Stomach smooth muscle (tissue), 2 donors: ENCODE data around the gene TPP1.
A peak's percentile ranks its signal among the peaks of the same experiment; 100 is the strongest.

ENCODE experiments used
- H3K27ac ChIP-seq: one replicate; pipeline ENCODE4 v1.7.0; 2013; ENCODE audit warnings: mild to moderate bottlenecking, low read length, inconsistent platforms
- H3K27me3 ChIP-seq, 2 donors: one replicate each; pipeline ENCODE4 v1.7.0; 2013; ENCODE audit warnings: low read length in 2 of 2; ENCODE audit not compliant: insufficient read depth in 2 of 2, control insufficient read depth in 1 of 2
- H3K36me3 ChIP-seq, 2 donors: one replicate each; pipeline ENCODE4 v1.7.0; 2013; ENCODE audit warnings: low read length in 2 of 2; ENCODE audit not compliant: control insufficient read depth in 2 of 2, insufficient read depth in 2 of 2
- H3K4me1 ChIP-seq: one replicate; pipeline ENCODE4 v1.7.0; 2013; ENCODE audit warnings: low read length; ENCODE audit not compliant: control insufficient read depth, insufficient read depth
- H3K4me3 ChIP-seq, 2 donors: one replicate each; pipeline ENCODE4 v1.7.0; 2013; ENCODE audit warnings: low read length in 2 of 2
- H3K9ac ChIP-seq, 2 donors: one replicate each; pipeline ENCODE4 v1.7.0; 2013; ENCODE audit warnings: low read length in 2 of 2, mild to moderate bottlenecking in 1 of 2
- H3K9me3 ChIP-seq, 2 donors: one replicate each; pipeline ENCODE4 v1.7.0; 2013; ENCODE audit warnings: low read length in 2 of 2; ENCODE audit not compliant: control insufficient read depth in 2 of 2
- donor health status: healthy.
- donor health status: Pancreatic carcinoma.

TPP1 gene

DNA sequence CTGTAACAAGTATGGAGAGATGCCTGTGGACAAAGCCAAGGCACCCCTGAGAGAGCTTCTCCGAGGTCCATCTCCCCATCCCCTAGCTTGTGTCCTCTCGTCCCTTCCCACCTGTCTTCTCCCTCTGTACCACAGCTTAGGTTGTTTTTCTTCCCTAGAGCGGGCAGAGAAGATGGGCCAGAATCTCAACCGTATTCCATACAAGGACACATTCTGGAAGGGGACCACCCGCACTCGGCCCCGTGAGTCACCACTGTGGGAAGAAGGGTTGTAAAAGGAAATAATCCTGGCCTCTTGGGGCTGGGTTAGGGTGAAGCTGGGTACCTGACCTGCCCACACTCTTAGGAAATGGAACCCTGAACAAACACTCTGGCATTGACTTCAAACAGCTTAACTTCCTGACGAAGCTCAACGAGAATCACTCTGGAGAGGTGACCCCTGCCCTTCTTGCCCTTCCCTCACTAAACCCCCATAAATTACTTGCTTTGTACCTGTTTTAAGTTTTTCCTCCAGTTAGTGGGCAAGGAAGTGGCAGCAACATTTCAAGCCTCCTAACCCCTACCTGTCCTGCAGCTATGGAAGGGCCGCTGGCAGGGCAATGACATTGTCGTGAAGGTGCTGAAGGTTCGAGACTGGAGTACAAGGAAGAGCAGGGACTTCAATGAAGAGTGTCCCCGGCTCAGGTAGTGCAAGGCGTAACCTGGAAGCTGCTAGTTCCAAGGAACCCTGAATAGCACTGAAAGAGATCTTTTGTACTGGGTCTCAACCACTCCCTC, 10.3 kb downstream of the TPP1 start:
- Histone ChIP-seq H3K27me3 (no peaks in the 10 kb centered on the region), H3K4me3 (peak overlapping the region; percentile 12 to 16), H3K4me1 (peaks cover 75% of the 10 kb centered on the region), H3K36me3 (peaks cover 40 to 41% of the 10 kb centered on the region in 2 donors), H3K27ac (peak overlapping the region; percentile 100), H3K9me3 (no peaks in the 10 kb centered on the region), H3K9ac (peak overlapping the region; percentile 1 to 98)

- Histone ChIP-seq H3K9me3 (no peaks in the 10 kb centered on the region), H3K4me1 (peaks cover 68% of the 10 kb centered on the region)
These were observed 11.2 kb downstream of the TPP1 start for GRCh38 chr11:6608011-6608410.

GRCh38 chr11:6607190-6607795, 11.9 kb downstream of the TPP1 start:
- peaks cover 40 to 41% of the 10 kb centered on the region in 2 donors for H3K36me3 ChIP-seq
- H3K27me3 ChIP-seq: no peaks in the 10 kb centered on the region
- H3K4me3 ChIP-seq: peak overlapping the region; percentile 16 to 56
- peak overlapping the region; percentile 1 to 98 for H3K9ac ChIP-seq
- peak overlapping the region; percentile 100 for H3K27ac ChIP-seq
- peaks cover 66% of the 10 kb centered on the region for H3K4me1 ChIP-seq
- H3K9me3 ChIP-seq: no peaks in the 10 kb centered on the region

More at GRCh38 chr11:6608011-6608410, 11.2 kb downstream of the TPP1 start:
- peak overlapping the region; percentile 100 for H3K27ac ChIP-seq
- H3K4me3 ChIP-seq: peak overlapping the region; percentile 16 to 17
- peak overlapping the region; percentile 1 to 98 for H3K9ac ChIP-seq
- peaks cover 40 to 41% of the 10 kb centered on the region in 2 donors for H3K36me3 ChIP-seq
- no peaks in the 10 kb centered on the region for H3K27me3 ChIP-seq

GRCh38 chr11:6606471-6607189, 12.6 kb downstream of the TPP1 start:
- Histone ChIP-seq H3K9ac (peak overlapping the region; percentile 92 to 98), H3K27me3 (no peaks in the 10 kb centered on the region), H3K4me1 (peaks cover 70% of the 10 kb centered on the region), H3K9me3 (no peaks in the 10 kb centered on the region), H3K36me3 (peaks cover 42% of the 10 kb centered on the region in 2 donors), H3K27ac (peak overlapping the region; percentile 100), H3K4me3 (peak overlapping the region; percentile 77 to 100)

- H3K9me3 ChIP-seq: no peaks in the 10 kb centered on the region
- peak overlapping the region; percentile 100 for H3K27ac ChIP-seq
- peaks cover 66% of the 10 kb centered on the region for H3K4me1 ChIP-seq
- H3K36me3 ChIP-seq: peaks cover 45% of the 10 kb centered on the region in 2 donors
- peak overlapping the region; percentile 98 to 100 for H3K9ac ChIP-seq
- no peaks in the 10 kb centered on the region for H3K27me3 ChIP-seq
- H3K4me3 ChIP-seq: peak overlapping the region; percentile 77 to 100
These were observed 14.4 kb downstream of the TPP1 start for GRCh38 chr11:6604790-6605189.

- Histone ChIP-seq H3K4me3 (peak overlapping the region; percentile 77 to 100), H3K36me3 (peaks cover 45% of the 10 kb centered on the region in 2 donors), H3K27me3 (no peaks in the 10 kb centered on the region), H3K27ac (peak overlapping the region; percentile 100), H3K9me3 (no peaks in the 10 kb centered on the region), H3K9ac (peak overlapping the region; percentile 98 to 100), H3K4me1 (peaks cover 63% of the 10 kb centered on the region)
These were observed 15.1 kb downstream of the TPP1 start for GRCh38 chr11:6604081-6604626.

DNA sequence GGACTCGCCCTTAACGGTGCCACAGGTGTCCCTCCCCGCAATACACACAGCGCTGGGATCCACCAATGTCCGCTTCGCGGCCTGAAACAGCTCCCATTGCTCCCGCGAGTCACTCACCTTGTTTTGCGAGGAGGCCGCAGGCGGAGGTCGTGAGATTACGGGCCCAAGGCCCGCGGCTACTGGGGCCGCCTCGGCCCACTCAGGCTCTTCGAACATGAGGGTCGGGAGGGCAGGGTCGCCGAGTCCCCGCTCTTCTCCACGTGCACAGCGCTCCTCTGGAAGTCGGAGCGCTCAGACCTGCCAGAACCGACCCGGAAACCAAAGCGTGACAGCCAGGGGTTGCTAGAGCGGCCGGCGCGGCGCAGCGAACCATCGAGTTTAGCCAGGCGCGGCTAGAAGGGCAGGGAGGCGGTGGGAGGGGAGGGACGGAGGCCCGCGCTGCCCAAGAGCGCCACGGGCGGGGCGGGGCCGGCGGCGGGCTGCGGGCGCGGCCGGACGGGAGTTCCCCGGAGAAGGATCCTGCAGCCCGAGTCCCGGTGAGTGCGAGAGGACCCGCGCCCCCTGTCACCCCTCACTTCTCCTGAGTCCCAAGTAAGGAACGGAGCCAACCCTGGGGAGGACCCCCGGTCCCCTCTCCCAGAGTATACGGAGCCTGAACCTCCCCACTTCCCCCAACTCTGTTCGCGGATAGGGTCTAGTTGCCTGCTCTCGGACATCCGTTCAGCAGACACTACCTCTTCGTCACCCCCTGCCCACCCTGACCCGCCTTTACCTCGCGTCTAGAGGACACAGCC, 15.7 kb downstream of the TPP1 start, which contains the start of the genes ILK and RRP8:
ILK (plus strand) TSS at position 488 of the 794 bp plus-strand sequence. CDS start 498 bp downstream, outside the sequence.
RRP8 (minus strand) TSS at position 330 of the 794 bp plus-strand sequence; CDS start at position 216, 114 bp downstream.
- H3K27ac ChIP-seq: peak within 1 kb of the TSS; percentile 100
- peaks cover 43 to 44% of the 10 kb centered on the region in 2 donors for H3K36me3 ChIP-seq
- peaks cover 63% of the 10 kb centered on the region for H3K4me1 ChIP-seq
- H3K27me3 ChIP-seq: no peaks in the 10 kb centered on the region
- H3K9me3 ChIP-seq: no peaks in the 10 kb centered on the region
- peak within 1 kb of the TSS; percentile 84 to 100 for H3K4me3 ChIP-seq
- peak within 1 kb of the TSS; percentile 98 to 100 for H3K9ac ChIP-seq

GRCh38 chr11:6602096-6602940, 16.9 kb downstream of the TPP1 start:
- peak overlapping the region; percentile 84 to 100 for H3K4me3 ChIP-seq
- peak overlapping the region; percentile 98 for H3K9ac ChIP-seq
- H3K36me3 ChIP-seq: peaks cover 36 to 38% of the 10 kb centered on the region in 2 donors
- H3K4me1 ChIP-seq: peaks cover 61% of the 10 kb centered on the region
- peak overlapping the region; percentile 100 for H3K27ac ChIP-seq
- H3K27me3 ChIP-seq: no peaks in the 10 kb centered on the region
- H3K9me3 ChIP-seq: no peaks in the 10 kb centered on the region

GRCh38 chr11:6601041-6601461, 18.2 kb downstream of the TPP1 start:
- Histone ChIP-seq H3K9me3 (no peaks in the 10 kb centered on the region), H3K36me3 (peaks cover 36 to 38% of the 10 kb centered on the region in 2 donors), H3K4me1 (peaks cover 65% of the 10 kb centered on the region), H3K4me3 (no peak overlapping the region), H3K27me3 (no peaks in the 10 kb centered on the region), H3K9ac (no peak overlapping the region), H3K27ac (peak overlapping the region; percentile 37)
